Endothelial cell (in vitro differentiated cells): Measurements from ENCODE around the gene SLC22A1. TPM values are rescaled to one million over a fixed set of nuclear protein-coding genes. Genes with fewer than 3 reads are reported as not detected.
"Not testable (repeated sequence)": the region's sequence is repeated elsewhere in the genome, so short reads cannot be mapped to it uniquely, and the experiment has no call there.

ENCODE experiments used
- DNase-seq: peaks from one replicate; pipeline ENCODE4 v3.0.0; 2021; ENCODE audit warnings: low spot score
- H3K27ac Mint-ChIP-seq: one replicate; pipeline ENCODE4 v1.8.0; 2021; ENCODE audit warnings: mixed read lengths, inconsistent platforms; ENCODE audit not compliant: unreplicated experiment
- H3K27me3 Mint-ChIP-seq: one replicate; pipeline ENCODE4 v1.8.0; 2021; ENCODE audit warnings: mild to moderate bottlenecking, moderate library complexity, mixed read lengths, inconsistent platforms; ENCODE audit not compliant: unreplicated experiment
- H3K36me3 Mint-ChIP-seq: one replicate; pipeline ENCODE4 v1.8.0; 2021; ENCODE audit warnings: mild to moderate bottlenecking, low read depth, mixed read lengths, inconsistent platforms; ENCODE audit not compliant: unreplicated experiment
- H3K4me1 Mint-ChIP-seq: one replicate; pipeline ENCODE4 v1.8.0; 2021; ENCODE audit warnings: mild to moderate bottlenecking, mixed read lengths, inconsistent platforms; ENCODE audit not compliant: unreplicated experiment
- H3K4me3 Mint-ChIP-seq: one replicate; pipeline ENCODE4 v1.8.0; 2021; ENCODE audit warnings: mild to moderate bottlenecking, mixed read lengths, inconsistent platforms; ENCODE audit not compliant: unreplicated experiment
- H3K9me3 Mint-ChIP-seq: one replicate; pipeline ENCODE4 v1.8.0; 2021; ENCODE audit warnings: mixed read lengths, inconsistent platforms; ENCODE audit not compliant: unreplicated experiment
- CTCF ChIP-seq: fragments of 200-600 bp; sonication (generic); IDR thresholded peaks from one replicate; pipeline ENCODE4 v1.5.0; 2021; ENCODE audit warnings: antibody characterized with exemption; ENCODE audit not compliant: unreplicated experiment
- total RNA-seq: library from RNA; stranded (reverse); fragmentation: NEBNext Ultra II Directional; extraction: Animal tissue kit (Norgen Biotek cat#: 25700); gene quantifications from one replicate; pipeline ENCODE4 v1.2.1, GENCODE V29; 2021; ENCODE audit not compliant: unreplicated experiment

The SLC22A1 gene
- total RNA-seq, 1 donor from 2014 or later: 2.7 TPM

GRCh38 chr6:160138839-160139419 lies 17.3 kb downstream of the SLC22A1 start:
- no peaks in the 10 kb centered on the region for H3K36me3 Mint-ChIP-seq
- no peaks in the 10 kb centered on the region for H3K9me3 Mint-ChIP-seq
- no peak overlapping the region for H3K4me3 Mint-ChIP-seq
- no peak overlapping the region for H3K27ac Mint-ChIP-seq
- H3K4me1 Mint-ChIP-seq: no peaks in the 10 kb centered on the region
- DNase-seq: no peak
- no peak for TF ChIP-seq CTCF
- H3K27me3 Mint-ChIP-seq: peaks cover 8% of the 10 kb centered on the region

- Mint-ChIP-seq H3K27ac (no peak overlapping the region), H3K27me3 (peaks cover 8% of the 10 kb centered on the region), H3K36me3 (no peaks in the 10 kb centered on the region), H3K4me3 (no peak overlapping the region), H3K4me1 (no peaks in the 10 kb centered on the region), H3K9me3 (no peaks in the 10 kb centered on the region)
- no peak for DNase-seq
- TF ChIP-seq CTCF: no peak
Measured at GRCh38 chr6:160139420-160139851, 17.8 kb downstream of the SLC22A1 start.

GRCh38 chr6:160140493-160140892 lies 18.9 kb downstream of the SLC22A1 start:
- H3K36me3 Mint-ChIP-seq, H3K9me3 Mint-ChIP-seq, H3K4me3 Mint-ChIP-seq, H3K4me1 Mint-ChIP-seq, DNase-seq, H3K27ac Mint-ChIP-seq, H3K27me3 Mint-ChIP-seq: not testable (repeated sequence)

- no peak overlapping the region for H3K27ac Mint-ChIP-seq
- no peak for DNase-seq
- peaks cover 6% of the 10 kb centered on the region for H3K27me3 Mint-ChIP-seq
- no peaks in the 10 kb centered on the region for H3K4me1 Mint-ChIP-seq
- no peaks in the 10 kb centered on the region for H3K36me3 Mint-ChIP-seq
- no peaks in the 10 kb centered on the region for H3K9me3 Mint-ChIP-seq
- H3K4me3 Mint-ChIP-seq: no peak overlapping the region
- no peak for TF ChIP-seq CTCF
Measured at GRCh38 chr6:160141001-160141726, 19.5 kb downstream of the SLC22A1 start.

GRCh38 chr6:160142115-160142715 lies 20.6 kb downstream of the SLC22A1 start:
- no peak overlapping the region for H3K4me3 Mint-ChIP-seq
- no peak for DNase-seq
- no peaks in the 10 kb centered on the region for H3K36me3 Mint-ChIP-seq
- no peak for TF ChIP-seq CTCF
- no peaks in the 10 kb centered on the region for H3K4me1 Mint-ChIP-seq
- H3K9me3 Mint-ChIP-seq: no peaks in the 10 kb centered on the region
- no peak overlapping the region for H3K27ac Mint-ChIP-seq
- peaks cover 6% of the 10 kb centered on the region for H3K27me3 Mint-ChIP-seq
